D721Med (cell line): Measurements from ENCODE around the gene B3GNT4.
A peak's percentile ranks its signal among the peaks of the same experiment; 100 is the strongest.

Source experiments
- DNase-seq: peaks from one replicate; pipeline ENCODE4 v3.0.0; 2011; ENCODE audit warnings: low spot score; ENCODE audit not compliant: insufficient read length
- FAIRE-seq: peaks from 2 replicates; lab custom pipeline; 2011; peaks lifted over from hg19 to GRCh38; lab: Jason Lieb, UNC
- CTCF ChIP-seq: IDR thresholded peaks from 2 replicates; pipeline ENCODE4 v1.5.1; 2012; ENCODE audit warnings: mild to moderate bottlenecking, control low read depth; ENCODE audit not compliant: insufficient read depth; ENCODE audit errors: missing control alignments

The B3GNT4 gene

GRCh38 chr12:122203301-122204166 lies at the start of gene B3GNT4:
TSS of gene B3GNT4 (plus strand) at chr12:122203709. CDS start at chr12:122204619, 910 bp downstream.
- TF ChIP-seq CTCF = no peak
- DNase-seq = peak; percentile 67
- FAIRE-seq = no peak

DNA sequence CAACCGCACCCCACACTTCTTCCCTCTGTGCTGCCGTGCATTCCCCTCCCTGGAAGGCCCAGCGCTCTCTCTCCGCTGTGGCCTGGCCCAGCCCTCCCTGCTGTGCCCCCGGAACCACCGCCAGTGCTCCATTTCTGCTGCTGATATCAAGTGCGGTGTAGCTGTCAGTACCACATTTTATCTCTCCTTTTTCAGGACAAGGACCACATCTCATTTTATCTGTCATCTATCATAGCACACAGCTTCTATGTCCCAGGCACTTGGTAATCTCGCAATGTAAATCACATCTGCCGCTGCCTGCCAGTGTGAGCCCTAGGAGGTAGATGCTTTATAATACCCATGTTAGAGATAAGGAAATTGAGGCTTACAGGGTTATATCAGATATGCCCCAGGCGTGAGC lies 47.8 kb upstream of the B3GNT4 start:
- no peak for TF ChIP-seq CTCF
- DNase-seq (no peak), FAIRE-seq (no peak)

- TF ChIP-seq CTCF = no peak
- FAIRE-seq = no peak
- DNase-seq = no peak
These were observed 44.7 kb upstream of the B3GNT4 start for GRCh38 chr12:122158700-122159285.

- FAIRE-seq = no peak
- DNase-seq = no peak
- TF ChIP-seq CTCF = no peak
These were observed 43.6 kb upstream of the B3GNT4 start for GRCh38 chr12:122159882-122160281.

- no peak for FAIRE-seq
These were observed 42.7 kb upstream of the B3GNT4 start for GRCh38 chr12:122160761-122161160.

DNA sequence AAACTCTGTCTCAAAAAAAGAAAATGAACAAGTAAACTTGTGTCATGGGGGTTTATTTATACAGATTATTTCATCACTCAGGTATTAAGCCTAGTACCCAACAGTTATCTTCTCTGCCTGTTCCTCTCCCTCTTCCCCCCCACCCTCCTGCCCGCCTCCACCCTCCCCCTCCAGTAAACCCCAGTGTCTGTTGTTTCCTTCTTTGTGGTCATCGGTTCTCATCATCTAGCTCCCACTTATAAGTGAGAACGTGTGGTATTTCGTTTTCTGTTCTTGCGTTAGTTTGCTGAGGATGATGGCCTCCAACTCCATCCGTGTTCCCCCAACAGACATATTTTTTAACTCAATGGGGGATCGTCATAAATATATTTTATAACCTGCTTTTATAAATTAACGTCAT lies 41.8 kb upstream of the B3GNT4 start:
- no peak for TF ChIP-seq CTCF
- no peak for DNase-seq
- FAIRE-seq = no peak

More at GRCh38 chr12:122160761-122161160, 42.7 kb upstream of the B3GNT4 start:
- TF ChIP-seq CTCF = no peak
- DNase-seq = no peak

GRCh38 chr12:122162976-122163375 lies 40.5 kb upstream of the B3GNT4 start:
- FAIRE-seq (no peak), DNase-seq (no peak)
- no peak for TF ChIP-seq CTCF
